SK-N-SH (cell line): ENCODE measurements around the gene FBXO15. TPM values are rescaled to one million over a fixed set of nuclear protein-coding genes. Genes with fewer than 3 reads are reported as not detected.

Experiments used
- CTCF ChIA-PET: fragments of 300-600, 350-600 bp; formaldehyde crosslinking; extraction: SDS; loops from one replicate; lab custom pipeline; 2021; lab: Yijun Ruan, JAX
- POLR2A ChIA-PET: fragments of 350-600 bp; sonication (Branson Sonifier 250); formaldehyde crosslinking; extraction: SDS; loops from one replicate; lab custom pipeline; 2020; ENCODE audit warnings: antibody characterized with exemption, inconsistent platforms; lab: Yijun Ruan, JAX
- DNase-seq: peaks from one replicate; pipeline ENCODE4 v3.0.0; 2012
- H2AFZ ChIP-seq: fragments of 200-600 bp; sonication (generic); 2 replicates; pipeline ENCODE4 v1.8.1; 2016; ENCODE audit warnings: antibody characterized with exemption, mild to moderate bottlenecking, low read depth
- H3F3A ChIP-seq: fragments of 200-600 bp; sonication (generic); replicated peaks from 2 replicates; pipeline ENCODE3; 2016; ENCODE audit warnings: antibody characterized with exemption, mild to moderate bottlenecking; ENCODE audit not compliant: insufficient read depth
- H3K27ac ChIP-seq, 2 experiments: fragments of 200-500 bp in 1 of 2; fragments of 200-600 bp in 1 of 2; sonication (Bioruptor generic) in 1 of 2; sonication (generic), shearing (Covaris generic) in 1 of 2; 2 replicates each; pipeline versions ENCODE4 v1.5.1 to v1.6.1; 2014 to 2016; ENCODE audit warnings: low read depth in 2 of 2, inconsistent platforms in 1 of 2, low read length in 1 of 2, mild to moderate bottlenecking in 1 of 2, mixed read lengths in 1 of 2
- H3K27me3 ChIP-seq: fragments of 200-600 bp; sonication (generic), shearing (Covaris generic); 2 replicates; pipeline ENCODE4 v1.6.1; 2016; ENCODE audit warnings: mixed run types; ENCODE audit not compliant: insufficient read depth
- H3K36me3 ChIP-seq, 2 experiments: fragments of 200-500 bp in 1 of 2; fragments of 200-600 bp in 1 of 2; sonication (Bioruptor generic) in 1 of 2; sonication (generic) in 1 of 2; replicated peaks in 1 of 2; 2 replicates each; pipeline versions ENCODE3 to v1.5.1; 2014 to 2016; ENCODE audit warnings: low read length in 1 of 2, mild to moderate bottlenecking in 1 of 2; ENCODE audit not compliant: insufficient read depth in 2 of 2, control insufficient read depth in 1 of 2
- H3K4me1 ChIP-seq, 2 experiments: fragments of 200-500 bp in 1 of 2; fragments of 200-600 bp in 1 of 2; sonication (Bioruptor generic) in 1 of 2; sonication (generic), shearing (Covaris generic) in 1 of 2; 2 replicates each; pipeline versions ENCODE4 v1.5.1 to v1.6.1; 2014 to 2016; ENCODE audit warnings: low read depth in 1 of 2, low read length in 1 of 2, mixed run types in 1 of 2; ENCODE audit not compliant: insufficient read depth in 2 of 2, control insufficient read depth in 1 of 2
- H3K4me2 ChIP-seq: fragments of 200-600 bp; sonication (generic), shearing (Covaris generic); 2 replicates; pipeline ENCODE4 v1.6.1; 2017; ENCODE audit warnings: mixed run types
- H3K4me3 ChIP-seq, 2 experiments: fragments of 200-500 bp in 1 of 2; fragments of 200-600 bp in 1 of 2; sonication (Bioruptor generic) in 1 of 2; sonication (generic), shearing (Covaris generic) in 1 of 2; 2 replicates each; pipeline versions ENCODE4 v1.5.1 to v1.8.1; 2014 to 2016; ENCODE audit warnings: low read depth in 2 of 2, inconsistent platforms in 1 of 2, low read length in 1 of 2, mild to moderate bottlenecking in 1 of 2, mixed read lengths in 1 of 2, moderate library complexity in 1 of 2
- H3K79me2 ChIP-seq: fragments of 200-600 bp; sonication (generic); 2 replicates; pipeline ENCODE4 v1.8.1; 2017; ENCODE audit warnings: mild to moderate bottlenecking; ENCODE audit not compliant: insufficient read depth
- H3K9ac ChIP-seq: fragments of 200-600 bp; sonication (generic); 2 replicates; pipeline ENCODE4 v1.6.1; 2017; ENCODE audit warnings: mixed run types
- H3K9me2 ChIP-seq: fragments of 200-600 bp; sonication (generic); 2 replicates; pipeline ENCODE4 v1.6.1; 2017; ENCODE audit warnings: mixed run types
- H3K9me3 ChIP-seq: fragments of 200-600 bp; sonication (generic); 2 replicates; pipeline ENCODE4 v1.6.1; 2017; ENCODE audit warnings: mixed run types, mild to moderate bottlenecking, moderate library complexity
- H4K20me1 ChIP-seq: fragments of 200-600 bp; sonication (generic); 2 replicates; pipeline ENCODE4 v1.6.1; 2017; ENCODE audit warnings: mild to moderate bottlenecking, mixed run types; ENCODE audit not compliant: insufficient read depth
- CHD2 ChIP-seq: fragments of 150-350 bp; IDR thresholded peaks from 2 replicates; pipeline ENCODE4 v1.6.1; 2018; ENCODE audit warnings: low read length; ENCODE audit not compliant: partially characterized antibody
- CTCF ChIP-seq: fragments of 200-600 bp; sonication (generic); IDR thresholded peaks from 2 replicates; pipeline ENCODE4 v1.6.1; 2017; ENCODE audit warnings: antibody characterized with exemption, mild to moderate bottlenecking, moderate library complexity
- FOSL2 ChIP-seq: IDR thresholded peaks from 2 replicates; pipeline ENCODE4 v1.4.0; 2012; ENCODE audit warnings: low read depth, mild to moderate bottlenecking, moderate library complexity, borderline replicate concordance
- FOXM1 ChIP-seq: IDR thresholded peaks from 2 replicates; pipeline ENCODE4 v1.4.0; 2012; ENCODE audit warnings: low read depth, mild to moderate bottlenecking
- GABPA ChIP-seq: IDR thresholded peaks from 2 replicates; pipeline ENCODE4 v1.4.0; 2012; ENCODE audit warnings: low read depth, mild to moderate bottlenecking
- GATA2 ChIP-seq: sonication (generic); formaldehyde crosslinking; IDR thresholded peaks from 2 replicates; pipeline ENCODE4 v1.5.0; 2020; ENCODE audit warnings: mild to moderate bottlenecking, missing genetic modification reagents
- NFIC ChIP-seq: IDR thresholded peaks from 2 replicates; pipeline ENCODE4 v1.4.0; 2012; ENCODE audit warnings: borderline replicate concordance
- PBX3 ChIP-seq: IDR thresholded peaks from 2 replicates; pipeline ENCODE4; 2012
- POLR2AphosphoS5 ChIP-seq: IDR thresholded peaks from 2 replicates; pipeline ENCODE4 v1.6.1; 2012; ENCODE audit warnings: low read depth, low read length
- RAD21 ChIP-seq: IDR thresholded peaks from 2 replicates; pipeline ENCODE4 v1.6.1; 2012; ENCODE audit warnings: mild to moderate bottlenecking, low read length
- RCOR1 ChIP-seq: fragments of 150-350 bp; IDR thresholded peaks from 2 replicates; pipeline ENCODE4 v1.6.1; 2017; ENCODE audit warnings: antibody characterized with exemption, low read length
- REST ChIP-seq: IDR thresholded peaks from 2 replicates; pipeline ENCODE4 v1.6.1; 2012; ENCODE audit warnings: mild to moderate bottlenecking, low read depth, low read length, moderate library complexity
- SMC3 ChIP-seq: IDR thresholded peaks from 2 replicates; pipeline ENCODE4 v1.6.1; 2012; ENCODE audit warnings: low read depth, low read length, improper control_type of control experiment
- TAF1 ChIP-seq: IDR thresholded peaks from 2 replicates; pipeline ENCODE4 v1.6.1; 2012; ENCODE audit warnings: low read depth, mild to moderate bottlenecking, low read length, moderate library complexity, borderline replicate concordance
- TEAD4 ChIP-seq: IDR thresholded peaks from 2 replicates; pipeline ENCODE4 v1.4.0; 2012; ENCODE audit warnings: mild to moderate bottlenecking, borderline replicate concordance; ENCODE audit not compliant: insufficient read depth
- USF1 ChIP-seq: IDR thresholded peaks from 2 replicates; pipeline ENCODE4 v1.4.0; 2012; ENCODE audit warnings: low read depth, borderline replicate concordance
- ZBTB33 ChIP-seq: IDR thresholded peaks from 2 replicates; pipeline ENCODE4 v1.4.0; 2012; ENCODE audit warnings: low read depth, borderline replicate concordance
- WGBS: methylation state at CpG from one replicate; pipeline ENCODE4 v1.1.6; 2017; ENCODE audit warnings: low lambda C conversion rate; 5-methylcytosine and 5-hydroxymethylcytosine counted together
- polyA plus RNA-seq, 3 experiments: library from polyadenylated mRNA; depleted of rRNA; stranded (reverse); fragments of >200 nt; gene quantifications; 2 replicates each; pipeline ENCODE4 v1.2.3, GENCODE V29; 2012

Gene FBXO15
- polyA plus RNA-seq, 1 of the 3 experiments (the other 2 are of a cell fraction): 0.62 TPM

GRCh38 chr18:74185860-74186259, 38.2 kb upstream of the FBXO15 start:
- no peaks in the 10 kb centered on the region for H3K9me2 ChIP-seq
- H3K27ac ChIP-seq: no peak overlapping the region
- H3K4me1 ChIP-seq: no peaks in the 10 kb centered on the region
- H4K20me1 ChIP-seq: no peaks in the 10 kb centered on the region
- DNase-seq: no peak
- POLR2A ChIA-PET: no interaction called here
- H3K4me2 ChIP-seq: no peak overlapping the region
- H3F3A ChIP-seq: no peaks in the 10 kb centered on the region
- no peak overlapping the region for H2AFZ ChIP-seq
- peaks cover 46% of the 10 kb centered on the region for H3K27me3 ChIP-seq
- WGBS: 13% methylated on average over 2 of the region's 2 CpGs
- H3K4me3 ChIP-seq: no peak overlapping the region
- no peaks in the 10 kb centered on the region for H3K9me3 ChIP-seq
- no peak overlapping the region for H3K9ac ChIP-seq
- TF ChIP-seq REST: no peak
- no peak for TF ChIP-seq CHD2
- TF ChIP-seq TEAD4: no peak
- H3K36me3 ChIP-seq: no peaks in the 10 kb centered on the region
- no peaks in the 10 kb centered on the region for H3K79me2 ChIP-seq
- CTCF ChIA-PET: interaction anchor here (7.2 kb wide), 1 partner anchor 156 kb away, joined by 34 read pairs; no protein-coding TSS in a partner anchor

GRCh38 chr18:74184875-74185274, 37.2 kb upstream of the FBXO15 start:
- Histone ChIP-seq H3K79me2 (no peaks in the 10 kb centered on the region), H3K9me3 (no peaks in the 10 kb centered on the region), H3K9ac (no peak overlapping the region), H3K4me1 (no peaks in the 10 kb centered on the region), H3K36me3 (no peaks in the 10 kb centered on the region), H3K9me2 (no peaks in the 10 kb centered on the region), H3K4me2 (no peak overlapping the region), H2AFZ (no peak overlapping the region), H3F3A (no peaks in the 10 kb centered on the region), H4K20me1 (no peaks in the 10 kb centered on the region), H3K27ac (no peak overlapping the region), H3K27me3 (peaks cover 47% of the 10 kb centered on the region), H3K4me3 (no peak overlapping the region)
- DNase-seq: no peak
- POLR2A ChIA-PET: no interaction called here
- TF ChIP-seq FOSL2: no peak
- no peak for TF ChIP-seq USF1
- TF ChIP-seq TAF1: no peak
- TF ChIP-seq POLR2AphosphoS5: no peak
- TF ChIP-seq NFIC: no peak
- TF ChIP-seq TEAD4: no peak
- no peak for TF ChIP-seq GABPA
- no peak for TF ChIP-seq CTCF
- TF ChIP-seq CHD2: no peak
- TF ChIP-seq ZBTB33: no peak
- no peak for TF ChIP-seq FOXM1
- no peak for TF ChIP-seq SMC3
- no peak for TF ChIP-seq GATA2 (CRISPR knock-in tag)
- no peak for TF ChIP-seq RCOR1
- TF ChIP-seq PBX3: no peak
- no peak for TF ChIP-seq RAD21
- CTCF ChIA-PET: interaction anchor here (7.2 kb wide), 1 partner anchor 157 kb away, joined by 34 read pairs; no protein-coding TSS in a partner anchor
- WGBS: 5% methylated on average over 3 of the region's 3 CpGs
